K562 (cell line): ENCODE data around the gene STEAP2. TPM values are rescaled to one million over a fixed set of nuclear protein-coding genes. Genes with fewer than 3 reads are reported as not detected.
A peak's percentile ranks its signal among the peaks of the same experiment; 100 is the strongest.

ENCODE experiments used
- HBP1 ChIP-seq: fragments of 450-650 bp; formaldehyde crosslinking; IDR thresholded peaks from 2 replicates; pipeline ENCODE4 v1.4.0; 2022; ENCODE audit warnings: missing genetic modification characterization
- L3MBTL2 ChIP-seq: fragments of 450-650 bp; IDR thresholded peaks from 2 replicates; pipeline ENCODE4 v1.6.1; 2016; ENCODE audit warnings: mild to moderate bottlenecking, moderate library complexity
- TFAP4 ChIP-seq: sonication (generic); formaldehyde crosslinking; IDR thresholded peaks from 2 replicates; pipeline ENCODE4 v1.8.0; 2022; ENCODE audit warnings: missing genetic modification reagents, mild to moderate bottlenecking, moderate library complexity, borderline replicate concordance
- ZBTB17 ChIP-seq: fragments of 450-650 bp; formaldehyde crosslinking; IDR thresholded peaks from 2 replicates; pipeline ENCODE4 v1.4.0; 2020; ENCODE audit warnings: mild to moderate bottlenecking
- ZNF165 ChIP-seq: fragments of 250-450 bp; sonication (Bioruptor Pico); IDR thresholded peaks from 2 replicates; pipeline ENCODE4 v1.4.0; 2020; ENCODE audit warnings: borderline replicate concordance
- ZNF239 ChIP-seq: fragments of 250-450 bp; sonication (Bioruptor Pico); IDR thresholded peaks from 2 replicates; pipeline ENCODE4 v1.4.0; 2020; ENCODE audit warnings: mild to moderate bottlenecking
- ZNF583 ChIP-seq: fragments of 250-450 bp; sonication (Bioruptor Pico); IDR thresholded peaks from 2 replicates; pipeline ENCODE4 v1.4.0; 2020
- polyA plus RNA-seq, 8 experiments: library from polyadenylated mRNA; depleted of rRNA in 4 of 8; stranded (reverse) in 5 of 8; unstranded in 3 of 8; fragments of >200 nt; fragmentation: Nextera tagmentation in 2 of 8; fragmentation: Illumina TruSeq in 1 of 8; extraction: Ambion mirVana in 2 of 8; extraction: Trizol in 1 of 8; gene quantifications; 2 replicates each; pipeline versions ENCODE4 v1.2.1 to v1.2.3, GENCODE V29; 2011 to 2014; ENCODE audit warnings: inconsistent platforms in 1 of 8, missing spikeins in 1 of 8
- total RNA-seq, 7 experiments: library from RNA; depleted of rRNA in 6 of 7; stranded (reverse); fragments of >200 nt in 6 of 7; fragmentation: Illumina TruSeq in 2 of 7; extraction: Trizol in 2 of 7; gene quantifications; 2 replicates each; pipeline versions ENCODE4 v1.2.1 to v1.2.3, GENCODE V29; 2011 to 2021; ENCODE audit warnings: low replicate concordance in 1 of 7
- TF ChIP-seq, protein P1 (sequence below): sonication (generic); formaldehyde crosslinking; IDR thresholded peaks from 2 replicates; pipeline ENCODE4 v1.8.1; 2022; ENCODE audit warnings: missing genetic modification reagents
- TF ChIP-seq, protein P2 (sequence below): fragments of 450-650 bp; IDR thresholded peaks from 2 replicates; pipeline ENCODE4 v1.6.1; 2016; ENCODE audit warnings: mild to moderate bottlenecking, moderate library complexity
- TF ChIP-seq, protein P3 (sequence below): fragments of 450-650 bp; IDR thresholded peaks from 2 replicates; pipeline ENCODE4 v1.6.1; 2016

Gene STEAP2
- total and polyA plus RNA-seq, 9 of the 15 experiments (the other 6 are each of a cell fraction or from before 2014, with no cell fraction given): 0.02 to 0.03 TPM; not detected in 7

DNA sequence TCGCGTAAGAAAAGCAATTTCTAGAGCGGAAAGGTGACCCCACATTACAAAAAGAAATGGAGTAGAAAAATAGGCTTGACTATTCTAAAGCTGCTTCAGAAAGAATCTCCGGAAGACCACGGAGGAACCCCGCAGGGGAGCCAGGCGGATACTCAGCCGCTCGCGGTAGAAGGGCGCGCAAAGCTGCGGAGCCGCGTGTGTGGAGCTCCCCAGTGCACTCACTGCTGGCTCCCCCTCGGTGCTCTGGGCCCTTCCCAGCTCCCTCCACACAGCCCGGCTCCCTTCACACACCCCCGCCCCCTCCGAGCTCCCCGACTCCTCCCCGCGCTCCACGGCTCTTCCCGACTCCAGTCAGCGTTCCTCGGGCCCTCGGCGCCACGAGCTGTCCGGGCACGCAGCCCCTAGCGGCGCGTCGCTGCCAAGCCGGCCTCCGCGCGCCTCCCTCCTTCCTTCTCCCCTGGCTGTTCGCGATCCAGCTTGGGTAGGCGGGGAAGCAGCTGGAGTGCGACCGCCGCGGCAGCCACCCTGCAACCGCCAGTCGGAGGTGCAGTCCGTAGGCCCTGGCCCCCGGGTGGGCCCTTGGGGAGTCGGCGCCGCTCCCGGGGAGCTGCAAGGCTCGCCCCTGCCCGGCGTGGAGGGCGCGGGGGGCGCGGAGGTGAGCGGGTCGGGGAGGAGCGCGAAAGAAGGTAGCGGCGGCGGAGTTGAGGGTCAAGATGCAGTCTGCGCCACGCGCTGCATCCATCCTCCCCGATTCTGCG, at the start of gene STEAP2 (continued):
- TF ChIP-seq, protein P1, sequence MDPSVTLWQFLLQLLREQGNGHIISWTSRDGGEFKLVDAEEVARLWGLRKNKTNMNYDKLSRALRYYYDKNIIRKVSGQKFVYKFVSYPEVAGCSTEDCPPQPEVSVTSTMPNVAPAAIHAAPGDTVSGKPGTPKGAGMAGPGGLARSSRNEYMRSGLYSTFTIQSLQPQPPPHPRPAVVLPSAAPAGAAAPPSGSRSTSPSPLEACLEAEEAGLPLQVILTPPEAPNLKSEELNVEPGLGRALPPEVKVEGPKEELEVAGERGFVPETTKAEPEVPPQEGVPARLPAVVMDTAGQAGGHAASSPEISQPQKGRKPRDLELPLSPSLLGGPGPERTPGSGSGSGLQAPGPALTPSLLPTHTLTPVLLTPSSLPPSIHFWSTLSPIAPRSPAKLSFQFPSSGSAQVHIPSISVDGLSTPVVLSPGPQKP (CRISPR knock-in tag): no peak
- TF ChIP-seq L3MBTL2: peak; percentile 60; the same call in 1 of the 2 replicates
- TF ChIP-seq, protein P2, sequence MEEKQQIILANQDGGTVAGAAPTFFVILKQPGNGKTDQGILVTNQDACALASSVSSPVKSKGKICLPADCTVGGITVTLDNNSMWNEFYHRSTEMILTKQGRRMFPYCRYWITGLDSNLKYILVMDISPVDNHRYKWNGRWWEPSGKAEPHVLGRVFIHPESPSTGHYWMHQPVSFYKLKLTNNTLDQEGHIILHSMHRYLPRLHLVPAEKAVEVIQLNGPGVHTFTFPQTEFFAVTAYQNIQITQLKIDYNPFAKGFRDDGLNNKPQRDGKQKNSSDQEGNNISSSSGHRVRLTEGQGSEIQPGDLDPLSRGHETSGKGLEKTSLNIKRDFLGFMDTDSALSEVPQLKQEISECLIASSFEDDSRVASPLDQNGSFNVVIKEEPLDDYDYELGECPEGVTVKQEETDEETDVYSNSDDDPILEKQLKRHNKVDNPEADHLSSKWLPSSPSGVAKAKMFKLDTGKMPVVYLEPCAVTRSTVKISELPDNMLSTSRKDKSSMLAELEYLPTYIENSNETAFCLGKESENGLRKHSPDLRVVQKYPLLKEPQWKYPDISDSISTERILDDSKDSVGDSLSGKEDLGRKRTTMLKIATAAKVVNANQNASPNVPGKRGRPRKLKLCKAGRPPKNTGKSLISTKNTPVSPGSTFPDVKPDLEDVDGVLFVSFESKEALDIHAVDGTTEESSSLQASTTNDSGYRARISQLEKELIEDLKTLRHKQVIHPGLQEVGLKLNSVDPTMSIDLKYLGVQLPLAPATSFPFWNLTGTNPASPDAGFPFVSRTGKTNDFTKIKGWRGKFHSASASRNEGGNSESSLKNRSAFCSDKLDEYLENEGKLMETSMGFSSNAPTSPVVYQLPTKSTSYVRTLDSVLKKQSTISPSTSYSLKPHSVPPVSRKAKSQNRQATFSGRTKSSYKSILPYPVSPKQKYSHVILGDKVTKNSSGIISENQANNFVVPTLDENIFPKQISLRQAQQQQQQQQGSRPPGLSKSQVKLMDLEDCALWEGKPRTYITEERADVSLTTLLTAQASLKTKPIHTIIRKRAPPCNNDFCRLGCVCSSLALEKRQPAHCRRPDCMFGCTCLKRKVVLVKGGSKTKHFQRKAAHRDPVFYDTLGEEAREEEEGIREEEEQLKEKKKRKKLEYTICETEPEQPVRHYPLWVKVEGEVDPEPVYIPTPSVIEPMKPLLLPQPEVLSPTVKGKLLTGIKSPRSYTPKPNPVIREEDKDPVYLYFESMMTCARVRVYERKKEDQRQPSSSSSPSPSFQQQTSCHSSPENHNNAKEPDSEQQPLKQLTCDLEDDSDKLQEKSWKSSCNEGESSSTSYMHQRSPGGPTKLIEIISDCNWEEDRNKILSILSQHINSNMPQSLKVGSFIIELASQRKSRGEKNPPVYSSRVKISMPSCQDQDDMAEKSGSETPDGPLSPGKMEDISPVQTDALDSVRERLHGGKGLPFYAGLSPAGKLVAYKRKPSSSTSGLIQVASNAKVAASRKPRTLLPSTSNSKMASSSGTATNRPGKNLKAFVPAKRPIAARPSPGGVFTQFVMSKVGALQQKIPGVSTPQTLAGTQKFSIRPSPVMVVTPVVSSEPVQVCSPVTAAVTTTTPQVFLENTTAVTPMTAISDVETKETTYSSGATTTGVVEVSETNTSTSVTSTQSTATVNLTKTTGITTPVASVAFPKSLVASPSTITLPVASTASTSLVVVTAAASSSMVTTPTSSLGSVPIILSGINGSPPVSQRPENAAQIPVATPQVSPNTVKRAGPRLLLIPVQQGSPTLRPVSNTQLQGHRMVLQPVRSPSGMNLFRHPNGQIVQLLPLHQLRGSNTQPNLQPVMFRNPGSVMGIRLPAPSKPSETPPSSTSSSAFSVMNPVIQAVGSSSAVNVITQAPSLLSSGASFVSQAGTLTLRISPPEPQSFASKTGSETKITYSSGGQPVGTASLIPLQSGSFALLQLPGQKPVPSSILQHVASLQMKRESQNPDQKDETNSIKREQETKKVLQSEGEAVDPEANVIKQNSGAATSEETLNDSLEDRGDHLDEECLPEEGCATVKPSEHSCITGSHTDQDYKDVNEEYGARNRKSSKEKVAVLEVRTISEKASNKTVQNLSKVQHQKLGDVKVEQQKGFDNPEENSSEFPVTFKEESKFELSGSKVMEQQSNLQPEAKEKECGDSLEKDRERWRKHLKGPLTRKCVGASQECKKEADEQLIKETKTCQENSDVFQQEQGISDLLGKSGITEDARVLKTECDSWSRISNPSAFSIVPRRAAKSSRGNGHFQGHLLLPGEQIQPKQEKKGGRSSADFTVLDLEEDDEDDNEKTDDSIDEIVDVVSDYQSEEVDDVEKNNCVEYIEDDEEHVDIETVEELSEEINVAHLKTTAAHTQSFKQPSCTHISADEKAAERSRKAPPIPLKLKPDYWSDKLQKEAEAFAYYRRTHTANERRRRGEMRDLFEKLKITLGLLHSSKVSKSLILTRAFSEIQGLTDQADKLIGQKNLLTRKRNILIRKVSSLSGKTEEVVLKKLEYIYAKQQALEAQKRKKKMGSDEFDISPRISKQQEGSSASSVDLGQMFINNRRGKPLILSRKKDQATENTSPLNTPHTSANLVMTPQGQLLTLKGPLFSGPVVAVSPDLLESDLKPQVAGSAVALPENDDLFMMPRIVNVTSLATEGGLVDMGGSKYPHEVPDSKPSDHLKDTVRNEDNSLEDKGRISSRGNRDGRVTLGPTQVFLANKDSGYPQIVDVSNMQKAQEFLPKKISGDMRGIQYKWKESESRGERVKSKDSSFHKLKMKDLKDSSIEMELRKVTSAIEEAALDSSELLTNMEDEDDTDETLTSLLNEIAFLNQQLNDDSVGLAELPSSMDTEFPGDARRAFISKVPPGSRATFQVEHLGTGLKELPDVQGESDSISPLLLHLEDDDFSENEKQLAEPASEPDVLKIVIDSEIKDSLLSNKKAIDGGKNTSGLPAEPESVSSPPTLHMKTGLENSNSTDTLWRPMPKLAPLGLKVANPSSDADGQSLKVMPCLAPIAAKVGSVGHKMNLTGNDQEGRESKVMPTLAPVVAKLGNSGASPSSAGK: peak; percentile 72
- TF ChIP-seq ZNF583 (CRISPR knock-in tag): no peak
- TF ChIP-seq ZNF165 (CRISPR knock-in tag): no peak
- no peak for TF ChIP-seq ZBTB17 (CRISPR knock-in tag)
- TF ChIP-seq HBP1 (CRISPR knock-in tag): no peak
- TF ChIP-seq, protein P3, sequence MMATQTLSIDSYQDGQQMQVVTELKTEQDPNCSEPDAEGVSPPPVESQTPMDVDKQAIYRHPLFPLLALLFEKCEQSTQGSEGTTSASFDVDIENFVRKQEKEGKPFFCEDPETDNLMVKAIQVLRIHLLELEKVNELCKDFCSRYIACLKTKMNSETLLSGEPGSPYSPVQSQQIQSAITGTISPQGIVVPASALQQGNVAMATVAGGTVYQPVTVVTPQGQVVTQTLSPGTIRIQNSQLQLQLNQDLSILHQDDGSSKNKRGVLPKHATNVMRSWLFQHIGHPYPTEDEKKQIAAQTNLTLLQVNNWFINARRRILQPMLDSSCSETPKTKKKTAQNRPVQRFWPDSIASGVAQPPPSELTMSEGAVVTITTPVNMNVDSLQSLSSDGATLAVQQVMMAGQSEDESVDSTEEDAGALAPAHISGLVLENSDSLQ: no peak
- peak; percentile 40; the same call in 1 of the 2 replicates for TF ChIP-seq TFAP4 (CRISPR knock-in tag)
- TF ChIP-seq ZNF239 (CRISPR knock-in tag): no peak
